Measurements from ENCODE around the gene INTS6. TPM values are rescaled to one million over a fixed set of nuclear protein-coding genes. Genes with fewer than 3 reads are reported as not detected.

The INTS6 gene
- 23.1 TPM for total RNA-seq
- long read RNA-seq, full-length matches to known transcripts = 24 of 47 reads
- long read RNA-seq, partial matches to known transcripts = 16 of 47 reads
- long read RNA-seq, other reads (novel, unspliced or antisense) = 7 of 47 reads

- Histone ChIP-seq H3K4me3 (peak within 1 kb of the TSS; percentile 95), H3K4me1 (peaks cover 47% of the 10 kb centered on the region), H3K36me3 (peaks cover 47% of the 10 kb centered on the region), H3K27ac (replicated peaks) (peak within 1 kb of the TSS; percentile 99), H3K27me3 (ENCODE audit: low read depth) (no peaks in the 10 kb centered on the region), H3K9me3 (replicated peaks) (peaks cover 15% of the 10 kb centered on the region)
- peak; percentile 98 for DNase-seq
- intact Hi-C loops (cut with micrococcal nuclease) = loop anchor here (10.0 kb wide), 1 partner anchor 272 kb away; no protein-coding TSS in a partner anchor
- TF ChIP-seq, protein P1, sequence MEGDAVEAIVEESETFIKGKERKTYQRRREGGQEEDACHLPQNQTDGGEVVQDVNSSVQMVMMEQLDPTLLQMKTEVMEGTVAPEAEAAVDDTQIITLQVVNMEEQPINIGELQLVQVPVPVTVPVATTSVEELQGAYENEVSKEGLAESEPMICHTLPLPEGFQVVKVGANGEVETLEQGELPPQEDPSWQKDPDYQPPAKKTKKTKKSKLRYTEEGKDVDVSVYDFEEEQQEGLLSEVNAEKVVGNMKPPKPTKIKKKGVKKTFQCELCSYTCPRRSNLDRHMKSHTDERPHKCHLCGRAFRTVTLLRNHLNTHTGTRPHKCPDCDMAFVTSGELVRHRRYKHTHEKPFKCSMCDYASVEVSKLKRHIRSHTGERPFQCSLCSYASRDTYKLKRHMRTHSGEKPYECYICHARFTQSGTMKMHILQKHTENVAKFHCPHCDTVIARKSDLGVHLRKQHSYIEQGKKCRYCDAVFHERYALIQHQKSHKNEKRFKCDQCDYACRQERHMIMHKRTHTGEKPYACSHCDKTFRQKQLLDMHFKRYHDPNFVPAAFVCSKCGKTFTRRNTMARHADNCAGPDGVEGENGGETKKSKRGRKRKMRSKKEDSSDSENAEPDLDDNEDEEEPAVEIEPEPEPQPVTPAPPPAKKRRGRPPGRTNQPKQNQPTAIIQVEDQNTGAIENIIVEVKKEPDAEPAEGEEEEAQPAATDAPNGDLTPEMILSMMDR (IDR thresholded peaks at IDR 0.05; ENCODE audit: borderline replicate concordance) = no peak
Measured at GRCh38 chr13:51452361-51453206, at the start of gene INTS6. INTS6 (minus strand) TSS chr13:51453036; CDS start chr13:51452525, 511 bp downstream.

GRCh38 chr13:51502153-51502651, 49.4 kb upstream of the INTS6 start:
- H3K9me3 ChIP-seq (replicated peaks) = no peaks in the 10 kb centered on the region
- no peak overlapping the region for H3K4me3 ChIP-seq
- H3K36me3 ChIP-seq = no peaks in the 10 kb centered on the region
- H3K27ac ChIP-seq (replicated peaks) = no peak overlapping the region
- intact Hi-C loops (cut with micrococcal nuclease) = no loop called here
- no peaks in the 10 kb centered on the region for H3K4me1 ChIP-seq
- no peaks in the 10 kb centered on the region for H3K27me3 ChIP-seq (ENCODE audit: low read depth)
- no peak for DNase-seq
- TF ChIP-seq, protein P1 (IDR thresholded peaks at IDR 0.05; ENCODE audit: borderline replicate concordance) = no peak

DNA sequence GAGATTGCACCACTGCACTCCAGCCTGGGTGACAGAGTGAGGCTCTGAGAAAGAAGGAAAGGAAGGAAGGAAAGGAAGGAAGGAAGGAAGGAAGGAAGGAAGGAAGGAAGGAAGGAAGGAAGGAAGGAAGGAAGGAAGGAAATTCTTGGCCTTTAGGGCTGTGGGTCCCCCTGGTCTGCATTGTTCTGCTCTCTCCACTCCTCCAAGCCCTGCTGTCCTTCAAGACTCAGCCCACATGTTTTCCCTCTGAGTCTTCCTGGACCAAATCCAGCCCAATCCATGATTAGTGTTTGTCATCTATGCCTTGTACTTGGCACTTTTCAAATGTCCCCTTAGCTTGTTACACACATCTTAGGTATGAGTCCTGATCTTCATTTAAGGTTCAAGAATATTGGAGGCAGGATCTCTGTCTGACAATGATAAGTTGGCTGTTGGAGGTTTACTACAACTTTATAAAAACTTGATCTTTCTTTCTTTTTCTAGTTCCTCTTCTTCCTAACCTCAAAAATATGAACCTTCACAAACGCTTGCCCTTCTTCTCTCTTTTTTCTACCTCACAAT, 48.8 kb upstream of the INTS6 start:
- DNase-seq = no peak
- H3K27ac ChIP-seq (replicated peaks) = no peak overlapping the region
- no peaks in the 10 kb centered on the region for H3K36me3 ChIP-seq
- TF ChIP-seq, protein P1 (IDR thresholded peaks at IDR 0.05; ENCODE audit: borderline replicate concordance) = no peak
- no peaks in the 10 kb centered on the region for H3K27me3 ChIP-seq (ENCODE audit: low read depth)
- H3K4me3 ChIP-seq = no peak overlapping the region
- H3K9me3 ChIP-seq (replicated peaks) = no peaks in the 10 kb centered on the region
- H3K4me1 ChIP-seq = no peaks in the 10 kb centered on the region
- intact Hi-C loops (cut with micrococcal nuclease) = no loop called here

DNA sequence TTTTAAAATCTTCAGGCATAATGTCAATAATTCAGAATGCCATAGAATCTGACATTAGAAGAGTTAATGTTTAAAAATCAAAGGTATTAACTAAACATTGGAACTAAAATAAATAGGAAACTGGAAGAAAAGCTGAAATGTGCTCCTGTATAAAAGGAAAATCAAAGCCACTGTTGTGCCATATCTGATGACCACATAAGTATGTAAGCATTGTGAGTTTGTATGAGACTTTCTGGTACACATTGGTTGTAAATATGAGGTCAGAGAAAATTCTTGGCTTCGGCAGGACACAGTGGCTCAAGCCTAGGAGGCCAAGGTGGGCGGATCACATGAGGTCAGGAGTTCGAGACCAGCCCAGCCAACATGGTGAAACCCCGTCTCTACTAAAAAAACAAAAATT, 48.3 kb upstream of the INTS6 start:
- H3K27ac ChIP-seq (replicated peaks) = no peak overlapping the region
- TF ChIP-seq, protein P1 (IDR thresholded peaks at IDR 0.05; ENCODE audit: borderline replicate concordance) = no peak
- H3K4me1 ChIP-seq = no peaks in the 10 kb centered on the region
- no peaks in the 10 kb centered on the region for H3K27me3 ChIP-seq (ENCODE audit: low read depth)
- intact Hi-C loops (cut with micrococcal nuclease) = no loop called here
- H3K9me3 ChIP-seq (replicated peaks) = no peaks in the 10 kb centered on the region
- H3K36me3 ChIP-seq = no peaks in the 10 kb centered on the region
- H3K4me3 ChIP-seq = no peak overlapping the region
- no peak for DNase-seq

DNA sequence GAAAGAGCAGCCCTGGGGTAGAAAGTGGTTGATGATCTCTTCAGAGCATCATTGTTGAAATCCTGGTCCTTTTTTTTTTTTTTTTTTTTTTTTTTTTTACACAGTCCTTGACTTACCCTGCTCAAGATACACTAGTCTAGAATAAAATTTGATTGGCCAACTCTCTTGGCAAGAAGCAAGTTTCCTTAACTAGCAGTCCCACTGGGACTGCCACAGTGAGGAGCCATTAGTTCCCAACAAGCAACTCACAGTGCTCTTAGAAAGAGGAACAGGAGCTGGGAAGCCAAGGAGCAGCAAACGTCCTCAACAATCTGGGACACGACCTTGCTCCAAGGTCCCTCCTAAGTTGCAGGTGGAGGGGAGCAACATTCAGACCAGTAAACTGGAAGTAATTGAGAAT, 47.9 kb upstream of the INTS6 start:
- Histone ChIP-seq H3K4me1 (no peaks in the 10 kb centered on the region), H3K36me3 (no peaks in the 10 kb centered on the region), H3K9me3 (replicated peaks) (no peaks in the 10 kb centered on the region), H3K27me3 (ENCODE audit: low read depth) (no peaks in the 10 kb centered on the region), H3K27ac (replicated peaks) (no peak overlapping the region), H3K4me3 (no peak overlapping the region)
- DNase-seq = no peak
- TF ChIP-seq, protein P1 (IDR thresholded peaks at IDR 0.05; ENCODE audit: borderline replicate concordance) = no peak
- intact Hi-C loops (cut with micrococcal nuclease) = no loop called here
